ENCODE results near the gene CREB3. TPM values are rescaled to one million over a fixed set of nuclear protein-coding genes. Genes with fewer than 3 reads are reported as not detected.

CREB3 gene
- polyA plus RNA-seq, 3 donors: 17.4 to 38.7 (median 32.2) TPM

DNA sequence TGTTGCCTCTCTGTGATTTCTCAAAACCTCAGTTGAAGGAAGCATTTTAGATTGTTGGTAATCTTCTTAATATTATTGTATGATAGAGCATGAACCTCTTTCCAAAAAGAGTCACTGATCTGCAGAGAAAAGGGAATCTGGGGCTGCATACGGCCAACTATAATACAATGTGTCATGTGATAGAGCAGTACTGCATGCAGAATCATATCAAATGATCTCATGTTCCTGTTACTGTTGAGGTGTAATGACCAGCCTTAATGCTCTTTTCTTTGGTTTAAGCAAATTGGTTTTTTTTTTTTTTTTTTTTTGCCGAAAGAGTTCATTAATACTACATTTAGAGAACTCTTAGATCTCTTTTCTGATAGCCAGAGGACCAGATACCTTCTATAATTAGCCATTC, 34.5 kb downstream of the CREB3 start:
- Mint-ChIP-seq H3K4me3 (no peak overlapping the region), H3K27ac (no peak overlapping the region), H3K4me1 (no peaks in the 10 kb centered on the region), H3K36me3 (no peaks in the 10 kb centered on the region), H3K27me3 (ENCODE audit: low read depth in 3 of 3) (peaks cover 0 to 2% (median 0%) of the 10 kb centered on the region in 3 donors), H3K9me3 (peaks cover 0 to 3% (median 3%) of the 10 kb centered on the region in 7 donors)
- intact Hi-C loops (cut with micrococcal nuclease): no loop called here
- no peak for DNase-seq
- no peaks in the 10 kb centered on the region for H3K9me3 ChIP-seq (replicated peaks in 1 of 2; ENCODE audit: control insufficient read depth in 1 of 2, insufficient read depth in 1 of 2, low read length in 2 of 2)
- no peaks in the 10 kb centered on the region for H4K20me1 ChIP-seq (ENCODE audit: insufficient read depth, low read length)
- TF ChIP-seq, protein P1, sequence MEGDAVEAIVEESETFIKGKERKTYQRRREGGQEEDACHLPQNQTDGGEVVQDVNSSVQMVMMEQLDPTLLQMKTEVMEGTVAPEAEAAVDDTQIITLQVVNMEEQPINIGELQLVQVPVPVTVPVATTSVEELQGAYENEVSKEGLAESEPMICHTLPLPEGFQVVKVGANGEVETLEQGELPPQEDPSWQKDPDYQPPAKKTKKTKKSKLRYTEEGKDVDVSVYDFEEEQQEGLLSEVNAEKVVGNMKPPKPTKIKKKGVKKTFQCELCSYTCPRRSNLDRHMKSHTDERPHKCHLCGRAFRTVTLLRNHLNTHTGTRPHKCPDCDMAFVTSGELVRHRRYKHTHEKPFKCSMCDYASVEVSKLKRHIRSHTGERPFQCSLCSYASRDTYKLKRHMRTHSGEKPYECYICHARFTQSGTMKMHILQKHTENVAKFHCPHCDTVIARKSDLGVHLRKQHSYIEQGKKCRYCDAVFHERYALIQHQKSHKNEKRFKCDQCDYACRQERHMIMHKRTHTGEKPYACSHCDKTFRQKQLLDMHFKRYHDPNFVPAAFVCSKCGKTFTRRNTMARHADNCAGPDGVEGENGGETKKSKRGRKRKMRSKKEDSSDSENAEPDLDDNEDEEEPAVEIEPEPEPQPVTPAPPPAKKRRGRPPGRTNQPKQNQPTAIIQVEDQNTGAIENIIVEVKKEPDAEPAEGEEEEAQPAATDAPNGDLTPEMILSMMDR (IDR thresholded peaks at IDR 0.05): no peak
- H3K4me2 ChIP-seq (replicated peaks; ENCODE audit: extremely low read depth, low read length, poor library complexity, severe bottlenecking): no peak overlapping the region
- H2AFZ ChIP-seq (ENCODE audit: insufficient read depth, low read depth, low read length, poor library complexity, severe bottlenecking): no peak overlapping the region
- no peaks in the 10 kb centered on the region for H3K36me3 ChIP-seq (replicated peaks in 1 of 2; ENCODE audit: control insufficient read depth in 1 of 2, insufficient read depth in 2 of 2, low read length in 2 of 2)
- no peak overlapping the region for H3K27ac ChIP-seq (ENCODE audit: low read depth in 1 of 2, low read length in 2 of 2)
- H3K27me3 ChIP-seq (ENCODE audit: control insufficient read depth in 2 of 2, insufficient read depth in 2 of 2, low read length in 2 of 2): no peaks in the 10 kb centered on the region
- H3K79me2 ChIP-seq (ENCODE audit: insufficient read depth, low read length): no peaks in the 10 kb centered on the region
- H3K4me3 ChIP-seq (replicated peaks in 1 of 3; ENCODE audit: low read depth in 2 of 3, low read length in 3 of 3): no peak overlapping the region
- no CpG with 5 or more reads among the region's 2 CpGs for WGBS (ENCODE audit: insufficient coverage)
- no peaks in the 10 kb centered on the region for H3K4me1 ChIP-seq (ENCODE audit: control insufficient read depth in 1 of 2, insufficient read depth in 2 of 2, low read length in 2 of 2)
- no peak overlapping the region for H3K9ac ChIP-seq (ENCODE audit: insufficient read depth, low read length, poor library complexity, severe bottlenecking)

GRCh38 chr9:35767458-35767857, 35.0 kb downstream of the CREB3 start:
- H3K36me3 Mint-ChIP-seq: no peaks in the 10 kb centered on the region
- TF ChIP-seq, protein P1 (IDR thresholded peaks at IDR 0.05): no peak
- Histone ChIP-seq H4K20me1 (ENCODE audit: insufficient read depth, low read length) (no peaks in the 10 kb centered on the region), H3K9ac (ENCODE audit: insufficient read depth, low read length, poor library complexity, severe bottlenecking) (no peak overlapping the region), H3K9me3 (replicated peaks in 1 of 2; ENCODE audit: control insufficient read depth in 1 of 2, insufficient read depth in 1 of 2, low read length in 2 of 2) (no peaks in the 10 kb centered on the region), H3K79me2 (ENCODE audit: insufficient read depth, low read length) (no peaks in the 10 kb centered on the region), H3K4me2 (replicated peaks; ENCODE audit: extremely low read depth, low read length, poor library complexity, severe bottlenecking) (no peak overlapping the region), H3K27me3 (ENCODE audit: control insufficient read depth in 2 of 2, insufficient read depth in 2 of 2, low read length in 2 of 2) (no peaks in the 10 kb centered on the region), H3K4me3 (replicated peaks in 1 of 3; ENCODE audit: low read depth in 2 of 3, low read length in 3 of 3) (no peak overlapping the region), H2AFZ (ENCODE audit: insufficient read depth, low read depth, low read length, poor library complexity, severe bottlenecking) (no peak overlapping the region), H3K36me3 (replicated peaks in 1 of 2; ENCODE audit: control insufficient read depth in 1 of 2, insufficient read depth in 2 of 2, low read length in 2 of 2) (no peaks in the 10 kb centered on the region), H3K27ac (ENCODE audit: low read depth in 1 of 2, low read length in 2 of 2) (no peak overlapping the region), H3K4me1 (ENCODE audit: control insufficient read depth in 1 of 2, insufficient read depth in 2 of 2, low read length in 2 of 2) (no peaks in the 10 kb centered on the region)
- intact Hi-C loops (cut with micrococcal nuclease): no loop called here
- H3K27ac Mint-ChIP-seq: no peak overlapping the region
- no CpG with 5 or more reads among the region's 1 CpG for WGBS (ENCODE audit: insufficient coverage)
- H3K4me1 Mint-ChIP-seq: no peaks in the 10 kb centered on the region
- H3K27me3 Mint-ChIP-seq (ENCODE audit: low read depth in 3 of 3): peaks cover 0 to 2% (median 0%) of the 10 kb centered on the region in 3 donors
- no peak for DNase-seq
- peaks cover 0 to 3% (median 3%) of the 10 kb centered on the region in 7 donors for H3K9me3 Mint-ChIP-seq
- no peak overlapping the region for H3K4me3 Mint-ChIP-seq
